Endothelial cell of umbilical vein (primary cell): ENCODE results near the gene STAB2. TPM values are rescaled to one million over a fixed set of nuclear protein-coding genes. Genes with fewer than 3 reads are reported as not detected.

Source experiments
- BruUV-seq: library from RNA; stranded (reverse); fragments of 400-500 nt; replicated peaks from 2 replicates; lab custom pipeline; 2021; lab: Mats Ljungman, UMichigan
- CTCF ChIA-PET: fragments of 300-600, 350-600 bp; sonication (Branson Sonifier 250); formaldehyde crosslinking; loops from one replicate; lab custom pipeline; 2021; ENCODE audit warnings: antibody characterized with exemption, inconsistent platforms; lab: Charles Lee
- POLR2A ChIA-PET: fragments of 300-600, 350-600 bp; sonication (Branson Sonifier 250); formaldehyde crosslinking; loops from one replicate; lab custom pipeline; 2021; ENCODE audit warnings: antibody characterized with exemption, inconsistent platforms; lab: Charles Lee
- DNase-seq: peaks from one replicate; pipeline ENCODE4 v3.0.0-alpha.2; 2011; ENCODE audit warnings: low read depth, low spot score
- FAIRE-seq: peaks from 2 replicates; lab custom pipeline; 2011; peaks lifted over from hg19 to GRCh38; lab: Jason Lieb, UNC
- H2AFZ ChIP-seq: 2 replicates; pipeline ENCODE4 v1.6.0; 2012; ENCODE audit warnings: low read depth, low read length, control low read depth, inconsistent platforms
- H3K27ac ChIP-seq: 2 replicates; pipeline ENCODE4 v1.5.1; 2011; ENCODE audit warnings: low read depth, mild to moderate bottlenecking, control low read depth, low read length, moderate library complexity; ENCODE audit not compliant: insufficient read depth
- H3K27me3 ChIP-seq, 2 experiments: 2 replicates each; pipeline versions ENCODE4 v1.6.0 to v1.6.1; 2011; ENCODE audit warnings: low read length in 2 of 2, mixed read lengths in 1 of 2; ENCODE audit not compliant: control insufficient read depth in 2 of 2, insufficient read depth in 2 of 2
- H3K36me3 ChIP-seq, 2 experiments: 2 replicates in 1 of 2; 3 replicates in 1 of 2; pipeline ENCODE4 v1.5.1; 2011; ENCODE audit warnings: low read length in 2 of 2, mild to moderate bottlenecking in 1 of 2, moderate library complexity in 1 of 2; ENCODE audit not compliant: control insufficient read depth in 2 of 2, insufficient read depth in 2 of 2; ENCODE audit errors: extremely low read depth in 1 of 2
- H3K4me1 ChIP-seq: 3 replicates; pipeline ENCODE4 v1.5.1; 2011; ENCODE audit warnings: mild to moderate bottlenecking, low read length; ENCODE audit not compliant: control insufficient read depth, insufficient read depth; ENCODE audit errors: extremely low read depth
- H3K4me2 ChIP-seq: 2 replicates; pipeline ENCODE4 v1.6.1; 2011; ENCODE audit warnings: low read length, control low read depth, mixed read lengths; ENCODE audit not compliant: insufficient read depth
- H3K4me3 ChIP-seq, 3 experiments: fragments of 200-600 bp in 1 of 3; sonication (generic), shearing (Covaris generic) in 1 of 3; replicated peaks in 1 of 3; 2 replicates each; pipeline ENCODE4 v1.5.1; 2011 to 2016; ENCODE audit warnings: control low read depth in 3 of 3, low read length in 3 of 3, mild to moderate bottlenecking in 2 of 3, inconsistent platforms in 1 of 3, low read depth in 1 of 3, moderate library complexity in 1 of 3; ENCODE audit not compliant: insufficient read depth in 1 of 3
- H3K79me2 ChIP-seq: 2 replicates; pipeline ENCODE4 v1.6.0; 2012; ENCODE audit warnings: low read length, inconsistent platforms; ENCODE audit not compliant: control insufficient read depth, insufficient read depth
- H3K9ac ChIP-seq: replicated peaks from 2 replicates; pipeline ENCODE3; 2011; ENCODE audit warnings: low read length, control low read depth; ENCODE audit not compliant: insufficient read depth; ENCODE audit errors: extremely low read depth
- H3K9me1 ChIP-seq: replicated peaks from 3 replicates; pipeline ENCODE4 v1.6.0; 2011; ENCODE audit warnings: mild to moderate bottlenecking, low read length; ENCODE audit not compliant: control insufficient read depth, insufficient read depth; ENCODE audit errors: extremely low read depth
- H3K9me3 ChIP-seq: replicated peaks from 2 replicates; pipeline ENCODE4 v1.5.1; 2012; ENCODE audit warnings: low read length, inconsistent platforms; ENCODE audit not compliant: control insufficient read depth, insufficient read depth
- H4K20me1 ChIP-seq: replicated peaks from 2 replicates; pipeline ENCODE3; 2011; ENCODE audit warnings: mild to moderate bottlenecking, low read length; ENCODE audit not compliant: control insufficient read depth, insufficient read depth; ENCODE audit errors: extremely low read depth
- EZH2 ChIP-seq: IDR thresholded peaks from 2 replicates; pipeline ENCODE4 v1.6.1; 2012; ENCODE audit warnings: borderline replicate concordance, low read depth, mild to moderate bottlenecking, moderate library complexity, low read length, inconsistent platforms; ENCODE audit not compliant: severe bottlenecking
- FOS ChIP-seq: IDR thresholded peaks from 2 replicates; pipeline ENCODE4 v1.6.1; 2011; ENCODE audit warnings: mild to moderate bottlenecking, low read length, moderate library complexity, borderline replicate concordance; ENCODE audit not compliant: insufficient read depth
- GATA2 ChIP-seq: IDR thresholded peaks from 2 replicates; pipeline ENCODE4 v1.7.0; 2011; ENCODE audit warnings: low read depth, mild to moderate bottlenecking, moderate library complexity, mixed read lengths, low read length; ENCODE audit not compliant: insufficient read length, insufficient read depth
- MYC ChIP-seq: IDR thresholded peaks from one replicate; pipeline ENCODE4 v1.6.1; 2011; ENCODE audit warnings: mild to moderate bottlenecking, low read depth, low read length
- POLR2AphosphoS5 ChIP-seq: IDR thresholded peaks from 2 replicates; pipeline ENCODE4 v1.6.1; 2012; ENCODE audit warnings: low read depth, mild to moderate bottlenecking, control low read depth, low read length, moderate library complexity; ENCODE audit not compliant: insufficient read depth
- dilution Hi-C: fragments of 300-500 bp; cut with MboI; formaldehyde crosslinking; loops from one replicate; pipeline ENCODE4 v1.15.0; 2019; ENCODE audit warnings: low sequenced_read_pairs; ENCODE audit not compliant: extremely low pct_ligation_motif_present
- intact Hi-C: fragments of 100-400 bp; cut with micrococcal nuclease; formaldehyde crosslinking; loops from one replicate; pipeline ENCODE4 v1.10.0; 2022
- polyA plus RNA-seq, 4 experiments: library from polyadenylated mRNA; depleted of rRNA in 3 of 4; stranded (reverse) in 3 of 4; unstranded in 1 of 4; fragments of >200 nt; gene quantifications; 2 replicates each; pipeline versions ENCODE4 v1.2.1 to v1.2.3, GENCODE V29; 2011 to 2012; ENCODE audit warnings: missing spikeins in 1 of 4
- total RNA-seq: library from RNA; stranded (reverse); gene quantifications from 2 replicates; pipeline ENCODE4 v1.2.3, GENCODE V29; 2021
- TF ChIP-seq, protein P1 (sequence below), 2 donors: IDR thresholded peaks; 1 replicate in 1 of 2; 2 replicates in 1 of 2; pipeline ENCODE4 v1.5.1; 2011; ENCODE audit warnings: low read length in 2 of 2, mild to moderate bottlenecking in 2 of 2, moderate library complexity in 2 of 2, control low read depth in 1 of 2, inconsistent platforms in 1 of 2, low read depth in 1 of 2; ENCODE audit not compliant: insufficient read depth in 1 of 2; ENCODE audit errors: extremely low read depth in 1 of 2
- TF ChIP-seq, protein P2 (sequence below): IDR thresholded peaks from 2 replicates; pipeline ENCODE4 v1.6.1; 2011; ENCODE audit not compliant: insufficient read depth, insufficient read length

Gene STAB2
- total and polyA plus RNA-seq, 2 donors (not counting 3 experiments of a cell fraction or from before 2014, with no cell fraction given) = 0.01 TPM; not detected in 1

DNA sequence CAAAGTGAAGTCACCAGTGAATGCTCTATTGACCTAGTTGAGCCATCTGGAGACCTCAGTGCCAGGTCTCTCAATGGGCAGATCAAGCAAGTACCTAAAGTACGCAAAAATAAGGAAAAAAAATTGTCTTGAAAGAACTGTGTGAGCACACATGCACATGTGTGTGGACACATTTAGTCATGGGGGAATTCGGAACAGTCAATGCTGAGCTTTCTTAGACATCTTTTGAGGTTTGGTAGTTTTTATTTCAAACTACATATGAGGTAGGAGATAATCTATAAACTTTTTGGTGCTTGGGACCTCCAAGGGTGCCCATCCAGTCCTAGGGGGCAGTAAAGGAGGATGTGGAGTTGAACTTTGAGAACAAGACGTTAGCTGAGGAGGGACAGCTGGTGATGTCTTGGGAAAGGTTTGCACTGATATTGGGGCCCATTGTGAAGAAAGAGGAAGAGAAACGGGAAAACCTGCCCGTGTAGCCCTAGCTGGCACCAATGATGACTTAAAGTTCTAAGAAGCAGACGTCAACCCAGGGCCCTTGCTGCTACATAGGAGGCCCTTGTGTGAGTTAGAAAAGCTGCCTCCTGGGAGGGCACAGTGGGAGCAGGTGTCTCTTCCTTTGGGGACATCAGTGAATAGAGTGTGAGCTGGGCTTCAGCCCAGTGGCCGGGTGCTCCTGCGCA lies 129.6 kb downstream of the STAB2 start:
- ChIA-PET CTCF (no interaction called here), POLR2A (no interaction called here)
- no peaks in the 10 kb centered on the region for H4K20me1 ChIP-seq
- no peak overlapping the region for H3K9ac ChIP-seq
- H3K79me2 ChIP-seq = no peaks in the 10 kb centered on the region
- TF ChIP-seq EZH2 (no peak), MYC (no peak)
- TF ChIP-seq, protein P1, sequence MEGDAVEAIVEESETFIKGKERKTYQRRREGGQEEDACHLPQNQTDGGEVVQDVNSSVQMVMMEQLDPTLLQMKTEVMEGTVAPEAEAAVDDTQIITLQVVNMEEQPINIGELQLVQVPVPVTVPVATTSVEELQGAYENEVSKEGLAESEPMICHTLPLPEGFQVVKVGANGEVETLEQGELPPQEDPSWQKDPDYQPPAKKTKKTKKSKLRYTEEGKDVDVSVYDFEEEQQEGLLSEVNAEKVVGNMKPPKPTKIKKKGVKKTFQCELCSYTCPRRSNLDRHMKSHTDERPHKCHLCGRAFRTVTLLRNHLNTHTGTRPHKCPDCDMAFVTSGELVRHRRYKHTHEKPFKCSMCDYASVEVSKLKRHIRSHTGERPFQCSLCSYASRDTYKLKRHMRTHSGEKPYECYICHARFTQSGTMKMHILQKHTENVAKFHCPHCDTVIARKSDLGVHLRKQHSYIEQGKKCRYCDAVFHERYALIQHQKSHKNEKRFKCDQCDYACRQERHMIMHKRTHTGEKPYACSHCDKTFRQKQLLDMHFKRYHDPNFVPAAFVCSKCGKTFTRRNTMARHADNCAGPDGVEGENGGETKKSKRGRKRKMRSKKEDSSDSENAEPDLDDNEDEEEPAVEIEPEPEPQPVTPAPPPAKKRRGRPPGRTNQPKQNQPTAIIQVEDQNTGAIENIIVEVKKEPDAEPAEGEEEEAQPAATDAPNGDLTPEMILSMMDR (IDR thresholded peaks at IDR 0.05; ENCODE audit: extremely low read depth in 1 of 2, insufficient read depth in 1 of 2, low read depth in 1 of 2, low read length in 2 of 2) = no peak
- no peak for DNase-seq
- H3K27me3 ChIP-seq = no peaks in the 10 kb centered on the region
- H3K4me2 ChIP-seq = no peak overlapping the region
- FAIRE-seq = no peak
- H3K4me3 ChIP-seq = no peak overlapping the region
- no TSS peak for BruUV-seq
- H2AFZ ChIP-seq = no peak overlapping the region
- H3K4me1 ChIP-seq = no peaks in the 10 kb centered on the region
- H3K9me1 ChIP-seq = no peaks in the 10 kb centered on the region
- dilution Hi-C loops (no loop called here), intact Hi-C loops (no loop called here)
- no peaks in the 10 kb centered on the region for H3K36me3 ChIP-seq
- H3K9me3 ChIP-seq = no peaks in the 10 kb centered on the region
- no peak overlapping the region for H3K27ac ChIP-seq

DNA sequence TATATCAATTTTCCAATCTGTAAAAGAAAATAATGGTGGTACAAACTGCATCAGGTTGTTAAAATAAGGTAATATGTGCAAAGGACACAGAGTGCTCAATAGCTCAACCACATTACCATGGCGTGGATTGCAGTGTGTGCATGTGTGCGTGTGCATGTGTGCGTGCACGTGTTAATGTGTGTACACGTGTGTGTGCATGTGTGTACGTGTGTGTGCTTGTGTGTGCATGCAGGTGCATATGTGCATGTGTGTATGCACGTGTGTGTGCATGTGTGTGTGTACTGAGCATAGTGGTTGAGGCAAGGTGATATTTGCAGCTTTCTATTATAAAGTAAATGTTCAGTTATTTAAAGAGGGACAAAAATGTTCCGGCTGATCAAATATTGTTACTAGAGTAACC lies 138.3 kb downstream of the STAB2 start:
- Histone ChIP-seq H3K4me1 (no peaks in the 10 kb centered on the region), H3K9me1 (no peaks in the 10 kb centered on the region), H4K20me1 (no peaks in the 10 kb centered on the region), H3K4me3 (no peak overlapping the region), H3K27me3 (no peaks in the 10 kb centered on the region), H3K9me3 (no peaks in the 10 kb centered on the region), H3K9ac (no peak overlapping the region), H2AFZ (no peak overlapping the region), H3K27ac (no peak overlapping the region), H3K79me2 (no peaks in the 10 kb centered on the region), H3K36me3 (no peaks in the 10 kb centered on the region), H3K4me2 (no peak overlapping the region)
- dilution Hi-C loops (no loop called here), intact Hi-C loops (no loop called here)
- TF ChIP-seq MYC = no peak
- TF ChIP-seq FOS = no peak
- no peak for TF ChIP-seq GATA2
- TF ChIP-seq, protein P2, sequence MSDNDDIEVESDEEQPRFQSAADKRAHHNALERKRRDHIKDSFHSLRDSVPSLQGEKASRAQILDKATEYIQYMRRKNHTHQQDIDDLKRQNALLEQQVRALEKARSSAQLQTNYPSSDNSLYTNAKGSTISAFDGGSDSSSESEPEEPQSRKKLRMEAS = no peak
- TF ChIP-seq EZH2 = no peak
- TF ChIP-seq POLR2AphosphoS5 = no peak
- TF ChIP-seq, protein P1 (IDR thresholded peaks at IDR 0.05; ENCODE audit: extremely low read depth in 1 of 2, insufficient read depth in 1 of 2, low read depth in 1 of 2, low read length in 2 of 2) = no peak
- ChIA-PET CTCF (no interaction called here), POLR2A (no interaction called here)
- no peak for DNase-seq
- no TSS peak for BruUV-seq
- no peak for FAIRE-seq
